Esophagus squamous epithelium (tissue), 4 donors: ENCODE measurements around the gene PPP2R3A.

ENCODE experiments used
- CTCF ChIP-seq, 6 experiments: fragments of 450-650 bp in 4 of 6; fragments of 200-600 bp in 2 of 6; sonication (generic) in 2 of 6; IDR thresholded peaks; one replicate each; pipeline ENCODE4 v1.5.1; 2016 to 2019; ENCODE audit warnings: antibody characterized with exemption in 6 of 6, mild to moderate bottlenecking in 4 of 6, moderate library complexity in 4 of 6
- POLR2A ChIP-seq, 4 donors: fragments of 450-650 bp; IDR thresholded peaks; one replicate each; pipeline ENCODE4 v1.6.1; 2017; ENCODE audit warnings: antibody characterized with exemption in 4 of 4, mild to moderate bottlenecking in 4 of 4, moderate library complexity in 3 of 4

- TF ChIP-seq CTCF (IDR thresholded peaks at IDR 0.05) (no peak), POLR2A (IDR thresholded peaks at IDR 0.05) (no peak)
These were observed 104.8 kb downstream of the PPP2R3A start for GRCh38 chr3:136070334-136070733.
